WTC11 (cell line): ENCODE measurements around the gene SDK2. TPM values are rescaled to one million over a fixed set of nuclear protein-coding genes. Genes with fewer than 3 reads are reported as not detected.
A peak's percentile ranks its signal among the peaks of the same experiment; 100 is the strongest.

Source experiments
- ATAC-seq: fragments of 200-7000 bp; cut with Tn5 transposase; 2 replicates; pipeline ENCODE4 v1.10.0; 2021; ENCODE audit warnings: mild to moderate bottlenecking, moderate library complexity
- CTCF ChIA-PET: fragments of 300-600 bp; sonication (Branson Sonifier 250); formaldehyde crosslinking; loops from one replicate; lab custom pipeline; 2021; ENCODE audit warnings: antibody characterized with exemption; lab: Charles Lee
- POLR2A ChIA-PET: fragments of 350-600 bp; sonication (Branson Sonifier 250); formaldehyde crosslinking; loops from one replicate; lab custom pipeline; 2021; ENCODE audit warnings: antibody characterized with exemption; lab: Charles Lee
- DNase-seq: peaks from one replicate; pipeline ENCODE4 v3.0.0; 2021; ENCODE audit warnings: low spot score
- H3K27ac Mint-ChIP-seq: 2 replicates; pipeline ENCODE4 v1.8.0; 2021; ENCODE audit warnings: mixed read lengths
- H3K27me3 Mint-ChIP-seq: 2 replicates; pipeline ENCODE4 v1.8.0; 2021; ENCODE audit warnings: low read depth, mild to moderate bottlenecking, moderate library complexity, mixed read lengths
- H3K36me3 Mint-ChIP-seq: 2 replicates; pipeline ENCODE4 v1.8.0; 2021; ENCODE audit warnings: mixed read lengths
- H3K4me1 Mint-ChIP-seq: 2 replicates; pipeline ENCODE4 v1.8.0; 2022; ENCODE audit warnings: mixed read lengths
- H3K4me3 Mint-ChIP-seq: 2 replicates; pipeline ENCODE4 v1.8.0; 2021; ENCODE audit warnings: mild to moderate bottlenecking, moderate library complexity, mixed read lengths
- H3K9me3 Mint-ChIP-seq: 2 replicates; pipeline ENCODE4 v1.8.0; 2021; ENCODE audit warnings: mixed read lengths
- AFF4 ChIP-seq: sonication (generic); formaldehyde crosslinking; IDR thresholded peaks from 2 replicates; pipeline ENCODE4 v1.8.1; 2023; ENCODE audit warnings: mild to moderate bottlenecking, missing genetic modification reagents, borderline replicate concordance
- ARID4B ChIP-seq: sonication (generic); formaldehyde crosslinking; IDR thresholded peaks from 2 replicates; pipeline ENCODE4 v1.8.0; 2023; ENCODE audit warnings: missing genetic modification reagents, mild to moderate bottlenecking, borderline replicate concordance
- CREM ChIP-seq: sonication (generic); formaldehyde crosslinking; IDR thresholded peaks from 2 replicates; pipeline ENCODE4 v1.8.1; 2022; ENCODE audit warnings: mild to moderate bottlenecking, missing genetic modification reagents, moderate library complexity
- ETV6 ChIP-seq: sonication (generic); formaldehyde crosslinking; IDR thresholded peaks from 2 replicates; pipeline ENCODE4 v1.8.1; 2022; ENCODE audit warnings: mild to moderate bottlenecking, missing genetic modification reagents
- FOXK1 ChIP-seq: sonication (generic); formaldehyde crosslinking; IDR thresholded peaks from 2 replicates; pipeline ENCODE4 v1.8.0; 2022; ENCODE audit warnings: mild to moderate bottlenecking, moderate library complexity, missing genetic modification reagents
- GRHL2 ChIP-seq: fragments of 250-450 bp; sonication (Bioruptor Pico); IDR thresholded peaks from 2 replicates; pipeline ENCODE4 v1.8.0; 2022; ENCODE audit warnings: mild to moderate bottlenecking, moderate library complexity; ENCODE audit not compliant: insufficient replicate concordance, severe bottlenecking
- KAT7 ChIP-seq: sonication (generic); formaldehyde crosslinking; IDR thresholded peaks from 2 replicates; pipeline ENCODE4 v1.8.1; 2023; ENCODE audit warnings: missing genetic modification reagents, mild to moderate bottlenecking, borderline replicate concordance
- MYBL2 ChIP-seq: sonication (generic); formaldehyde crosslinking; IDR thresholded peaks from 2 replicates; pipeline ENCODE4 v1.8.1; 2023; ENCODE audit warnings: mild to moderate bottlenecking, moderate library complexity, missing genetic modification reagents
- NR2C2 ChIP-seq: sonication (generic); formaldehyde crosslinking; IDR thresholded peaks from 2 replicates; pipeline ENCODE4 v1.8.0; 2022; ENCODE audit warnings: mild to moderate bottlenecking, missing genetic modification reagents
- SMAD4 ChIP-seq: sonication (generic); formaldehyde crosslinking; IDR thresholded peaks from 2 replicates; pipeline ENCODE4 v1.8.0; 2022; ENCODE audit warnings: mild to moderate bottlenecking, missing genetic modification reagents
- SOX15 ChIP-seq: fragments of 250-450 bp; sonication (Bioruptor Pico); IDR thresholded peaks from 2 replicates; pipeline ENCODE4 v1.9.0; 2021; ENCODE audit warnings: mild to moderate bottlenecking
- SP1 ChIP-seq: sonication (generic); formaldehyde crosslinking; conservative IDR thresholded peaks from 2 replicates; pipeline ENCODE4 v1.8.1; 2022; ENCODE audit warnings: missing genetic modification reagents
- ZNF317 ChIP-seq: sonication (generic); formaldehyde crosslinking; IDR thresholded peaks from 2 replicates; pipeline ENCODE4 v1.8.1; 2023; ENCODE audit warnings: low read depth, mild to moderate bottlenecking, moderate library complexity, missing genetic modification reagents, borderline replicate concordance
- total RNA-seq: library from RNA; stranded (reverse); gene quantifications from 3 replicates; pipeline ENCODE4 v1.2.3, GENCODE V29; 2021
- TF ChIP-seq, protein P1 (sequence below): sonication (generic); formaldehyde crosslinking; IDR thresholded peaks from 2 replicates; pipeline ENCODE4 v1.8.0; 2023; ENCODE audit warnings: mild to moderate bottlenecking, missing genetic modification reagents
- TF ChIP-seq, protein P2 (sequence below): sonication (generic); formaldehyde crosslinking; IDR thresholded peaks from 2 replicates; pipeline ENCODE4 v1.8.0; 2022; ENCODE audit warnings: mild to moderate bottlenecking, missing genetic modification reagents
- TF ChIP-seq, protein P3 (sequence below): sonication (generic); formaldehyde crosslinking; IDR thresholded peaks from 2 replicates; pipeline ENCODE4 v1.8.1; 2022; ENCODE audit warnings: mild to moderate bottlenecking, moderate library complexity, missing genetic modification reagents

SDK2 gene
- total RNA-seq, 1 experiment from 2014 or later, result 14.8 TPM

DNA sequence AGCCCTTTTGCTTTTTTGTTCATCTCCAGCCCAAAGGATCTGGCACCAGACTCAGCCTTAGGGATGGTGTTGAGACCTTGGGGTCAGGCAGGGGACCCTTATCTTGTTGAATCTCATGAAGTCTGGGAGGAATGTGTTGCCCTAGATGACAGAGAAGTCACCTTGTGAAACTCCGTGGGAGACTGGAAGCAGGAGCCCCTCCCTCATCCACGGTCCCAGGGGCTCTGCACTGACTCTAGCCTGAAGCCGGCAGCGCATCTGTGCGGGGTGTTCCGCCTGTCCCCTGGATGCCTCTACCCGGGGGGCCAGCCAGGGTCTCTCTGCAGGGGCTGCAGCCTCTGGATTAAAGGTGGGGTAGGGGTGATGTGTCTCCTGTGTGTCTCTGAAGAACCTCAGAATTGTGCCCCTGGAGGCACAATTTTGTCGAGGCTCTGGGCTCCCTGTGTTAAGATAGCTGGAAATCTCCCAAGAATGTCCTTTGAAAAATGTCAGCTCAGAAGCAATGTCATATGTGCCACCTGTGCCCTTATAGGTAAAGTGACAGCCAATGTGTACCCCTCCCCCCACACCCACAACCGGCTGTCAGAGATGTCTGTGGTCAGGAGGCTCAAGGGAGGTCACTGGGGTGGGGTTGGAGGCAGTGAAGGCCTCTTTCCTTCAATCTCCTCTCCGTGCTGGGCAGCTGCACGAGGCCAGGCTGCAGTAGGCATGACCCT is 300.3 kb downstream of the SDK2 start (continued):
- TF ChIP-seq AFF4 (no peak), GRHL2 (CRISPR knock-in tag) (no peak), SOX15 (CRISPR knock-in tag) (no peak)

- POLR2A ChIA-PET, result interaction anchor here (0.6 to 3.3 kb wide), 7 partner anchors 17 to 81 kb away, joined by 3 to 55 read pairs (median 3); partner anchors contain the start of gene CDC42EP4
- peak overlapping the region; percentile 82 for H3K27ac Mint-ChIP-seq
- H3K4me1 Mint-ChIP-seq, result peaks cover 52% of the 10 kb centered on the region
Measured at GRCh38 chr17:73343168-73343634, 301.0 kb downstream of the SDK2 start.

More at GRCh38 chr17:73343168-73343634, 301.0 kb downstream of the SDK2 start:
- H3K4me3 Mint-ChIP-seq, result peak overlapping the region; percentile 35
- no peaks in the 10 kb centered on the region for H3K9me3 Mint-ChIP-seq
- peak; percentile 78 for DNase-seq
- no peaks in the 10 kb centered on the region for H3K36me3 Mint-ChIP-seq
- CTCF ChIA-PET, result interaction anchor here (0.9 to 4.1 kb wide), 9 partner anchors 17 to 89 kb away, joined by 3 to 33 read pairs (median 12); partner anchors contain the start of gene CDC42EP4
- H3K27me3 Mint-ChIP-seq, result no peaks in the 10 kb centered on the region
- peak; percentile 62 for ATAC-seq
- TF ChIP-seq, protein P1, sequence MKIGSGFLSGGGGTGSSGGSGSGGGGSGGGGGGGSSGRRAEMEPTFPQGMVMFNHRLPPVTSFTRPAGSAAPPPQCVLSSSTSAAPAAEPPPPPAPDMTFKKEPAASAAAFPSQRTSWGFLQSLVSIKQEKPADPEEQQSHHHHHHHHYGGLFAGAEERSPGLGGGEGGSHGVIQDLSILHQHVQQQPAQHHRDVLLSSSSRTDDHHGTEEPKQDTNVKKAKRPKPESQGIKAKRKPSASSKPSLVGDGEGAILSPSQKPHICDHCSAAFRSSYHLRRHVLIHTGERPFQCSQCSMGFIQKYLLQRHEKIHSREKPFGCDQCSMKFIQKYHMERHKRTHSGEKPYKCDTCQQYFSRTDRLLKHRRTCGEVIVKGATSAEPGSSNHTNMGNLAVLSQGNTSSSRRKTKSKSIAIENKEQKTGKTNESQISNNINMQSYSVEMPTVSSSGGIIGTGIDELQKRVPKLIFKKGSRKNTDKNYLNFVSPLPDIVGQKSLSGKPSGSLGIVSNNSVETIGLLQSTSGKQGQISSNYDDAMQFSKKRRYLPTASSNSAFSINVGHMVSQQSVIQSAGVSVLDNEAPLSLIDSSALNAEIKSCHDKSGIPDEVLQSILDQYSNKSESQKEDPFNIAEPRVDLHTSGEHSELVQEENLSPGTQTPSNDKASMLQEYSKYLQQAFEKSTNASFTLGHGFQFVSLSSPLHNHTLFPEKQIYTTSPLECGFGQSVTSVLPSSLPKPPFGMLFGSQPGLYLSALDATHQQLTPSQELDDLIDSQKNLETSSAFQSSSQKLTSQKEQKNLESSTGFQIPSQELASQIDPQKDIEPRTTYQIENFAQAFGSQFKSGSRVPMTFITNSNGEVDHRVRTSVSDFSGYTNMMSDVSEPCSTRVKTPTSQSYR (CRISPR knock-in tag), result peak; percentile 95
- TF ChIP-seq NR2C2 (CRISPR knock-in tag) (no peak), MYBL2 (CRISPR knock-in tag) (no peak), ARID4B (CRISPR knock-in tag) (no peak), SMAD4 (CRISPR knock-in tag) (no peak), ZNF317 (CRISPR knock-in tag) (peak; percentile 70), ETV6 (CRISPR knock-in tag) (no peak; the same call in 1 of the 2 replicates), KAT7 (CRISPR knock-in tag) (no peak), SP1 (CRISPR knock-in tag) (peak; percentile 50; the same call in 1 of the 2 replicates), FOXK1 (peak; percentile 40; the same call in 1 of the 2 replicates), CREM (CRISPR knock-in tag) (0 out of 2 replicates have a peak, but pooled peaks have one; percentile 24)
- TF ChIP-seq, protein P2, sequence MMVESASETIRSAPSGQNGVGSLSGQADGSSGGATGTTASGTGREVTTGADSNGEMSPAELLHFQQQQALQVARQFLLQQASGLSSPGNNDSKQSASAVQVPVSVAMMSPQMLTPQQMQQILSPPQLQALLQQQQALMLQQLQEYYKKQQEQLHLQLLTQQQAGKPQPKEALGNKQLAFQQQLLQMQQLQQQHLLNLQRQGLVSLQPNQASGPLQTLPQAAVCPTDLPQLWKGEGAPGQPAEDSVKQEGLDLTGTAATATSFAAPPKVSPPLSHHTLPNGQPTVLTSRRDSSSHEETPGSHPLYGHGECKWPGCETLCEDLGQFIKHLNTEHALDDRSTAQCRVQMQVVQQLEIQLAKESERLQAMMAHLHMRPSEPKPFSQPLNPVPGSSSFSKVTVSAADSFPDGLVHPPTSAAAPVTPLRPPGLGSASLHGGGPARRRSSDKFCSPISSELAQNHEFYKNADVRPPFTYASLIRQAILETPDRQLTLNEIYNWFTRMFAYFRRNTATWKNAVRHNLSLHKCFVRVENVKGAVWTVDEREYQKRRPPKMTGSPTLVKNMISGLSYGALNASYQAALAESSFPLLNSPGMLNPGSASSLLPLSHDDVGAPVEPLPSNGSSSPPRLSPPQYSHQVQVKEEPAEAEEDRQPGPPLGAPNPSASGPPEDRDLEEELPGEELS, result no peak
- TF ChIP-seq, protein P3, sequence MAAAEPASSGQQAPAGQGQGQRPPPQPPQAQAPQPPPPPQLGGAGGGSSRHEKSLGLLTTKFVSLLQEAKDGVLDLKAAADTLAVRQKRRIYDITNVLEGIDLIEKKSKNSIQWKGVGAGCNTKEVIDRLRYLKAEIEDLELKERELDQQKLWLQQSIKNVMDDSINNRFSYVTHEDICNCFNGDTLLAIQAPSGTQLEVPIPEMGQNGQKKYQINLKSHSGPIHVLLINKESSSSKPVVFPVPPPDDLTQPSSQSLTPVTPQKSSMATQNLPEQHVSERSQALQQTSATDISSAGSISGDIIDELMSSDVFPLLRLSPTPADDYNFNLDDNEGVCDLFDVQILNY (CRISPR knock-in tag), result 0 out of 2 replicates have a peak, but pooled peaks have one; percentile 40
- TF ChIP-seq, all 79 proteins: peak for 6
